Memory B cell (primary cell): Measurements from ENCODE around the gene CATSPER1.

Experiments
- ATAC-seq: fragments of 150-1000 bp; cut with Tn5 transposase; 2 replicates; pipeline ENCODE4 v1.10.0; 2021; ENCODE audit warnings: low read depth, mild to moderate bottlenecking, moderate library complexity
- DNase-seq, 2 donors: peaks; one replicate each; pipeline ENCODE4 v3.0.0; 2022; ENCODE audit warnings: low spot score in 2 of 2
- H3K27ac Mint-ChIP-seq: one replicate; pipeline ENCODE4 v1.8.0; 2022; ENCODE audit warnings: mild to moderate bottlenecking, moderate library complexity, mixed read lengths
- H3K27me3 Mint-ChIP-seq: one replicate; pipeline ENCODE4 v1.8.0; 2022; ENCODE audit warnings: mixed read lengths
- H3K36me3 Mint-ChIP-seq: one replicate; pipeline ENCODE4 v1.8.0; 2022; ENCODE audit warnings: mild to moderate bottlenecking, mixed read lengths
- H3K4me1 Mint-ChIP-seq: one replicate; pipeline ENCODE4 v1.8.0; 2022; ENCODE audit warnings: mixed read lengths
- H3K4me3 Mint-ChIP-seq: one replicate; pipeline ENCODE4 v1.8.0; 2022; ENCODE audit warnings: mild to moderate bottlenecking, moderate library complexity, mixed read lengths
- H3K9me3 Mint-ChIP-seq: one replicate; pipeline ENCODE4 v1.8.0; 2022; ENCODE audit warnings: mixed read lengths

The CATSPER1 gene

GRCh38 chr11:66063900-66064299 lies 37.6 kb upstream of the CATSPER1 start:
- Mint-ChIP-seq H3K4me3 (no peak overlapping the region), H3K27me3 (no peaks in the 10 kb centered on the region), H3K9me3 (no peaks in the 10 kb centered on the region), H3K27ac (peak overlapping the region; percentile 13), H3K36me3 (peaks cover 55% of the 10 kb centered on the region), H3K4me1 (peaks cover 31% of the 10 kb centered on the region)
- ATAC-seq, result no peak
- no peak for DNase-seq

- peaks cover 59% of the 10 kb centered on the region for H3K36me3 Mint-ChIP-seq
- H3K9me3 Mint-ChIP-seq, result no peaks in the 10 kb centered on the region
- no peak for ATAC-seq
- H3K4me3 Mint-ChIP-seq, result no peak overlapping the region
- peaks cover 20% of the 10 kb centered on the region for H3K4me1 Mint-ChIP-seq
- no peaks in the 10 kb centered on the region for H3K27me3 Mint-ChIP-seq
- DNase-seq, result no peak
- H3K27ac Mint-ChIP-seq, result no peak overlapping the region
Measured at GRCh38 chr11:66062408-66062807, 36.1 kb upstream of the CATSPER1 start.

- ATAC-seq (no peak), DNase-seq (no peak)
- H3K4me3 Mint-ChIP-seq, result no peak overlapping the region
- peaks cover 53% of the 10 kb centered on the region for H3K36me3 Mint-ChIP-seq
- H3K27me3 Mint-ChIP-seq, result no peaks in the 10 kb centered on the region
- H3K9me3 Mint-ChIP-seq, result no peaks in the 10 kb centered on the region
- H3K27ac Mint-ChIP-seq, result peak overlapping the region; percentile 58
- H3K4me1 Mint-ChIP-seq, result peaks cover 12% of the 10 kb centered on the region
Measured at GRCh38 chr11:66061268-66061667, 35.0 kb upstream of the CATSPER1 start.

GRCh38 chr11:66059966-66060680 lies 33.8 kb upstream of the CATSPER1 start:
- ATAC-seq (no peak), DNase-seq (no peak)
- H3K4me3 Mint-ChIP-seq, result no peak overlapping the region
- no peaks in the 10 kb centered on the region for H3K27me3 Mint-ChIP-seq
- peaks cover 12% of the 10 kb centered on the region for H3K4me1 Mint-ChIP-seq
- peak overlapping the region; percentile 29 for H3K27ac Mint-ChIP-seq
- H3K9me3 Mint-ChIP-seq, result no peaks in the 10 kb centered on the region
- H3K36me3 Mint-ChIP-seq, result peaks cover 51% of the 10 kb centered on the region

- ATAC-seq (no peak), DNase-seq (no peak)
- Mint-ChIP-seq H3K36me3 (peaks cover 39% of the 10 kb centered on the region), H3K4me1 (peaks cover 18% of the 10 kb centered on the region), H3K27me3 (no peaks in the 10 kb centered on the region), H3K4me3 (no peak overlapping the region), H3K27ac (no peak overlapping the region), H3K9me3 (no peaks in the 10 kb centered on the region)
Measured at GRCh38 chr11:66056501-66056900, 30.2 kb upstream of the CATSPER1 start.

GRCh38 chr11:66055021-66055420 lies 28.7 kb upstream of the CATSPER1 start:
- peaks cover 30% of the 10 kb centered on the region for H3K36me3 Mint-ChIP-seq
- H3K4me3 Mint-ChIP-seq, result no peak overlapping the region
- H3K4me1 Mint-ChIP-seq, result peaks cover 14% of the 10 kb centered on the region
- no peak overlapping the region for H3K27ac Mint-ChIP-seq
- ATAC-seq (no peak), DNase-seq (no peak)
- no peaks in the 10 kb centered on the region for H3K27me3 Mint-ChIP-seq
- H3K9me3 Mint-ChIP-seq, result no peaks in the 10 kb centered on the region

- Mint-ChIP-seq H3K36me3 (peaks cover 18% of the 10 kb centered on the region), H3K4me1 (peaks cover 19% of the 10 kb centered on the region), H3K27ac (peak overlapping the region; percentile 98), H3K27me3 (peaks cover 3% of the 10 kb centered on the region), H3K9me3 (no peaks in the 10 kb centered on the region), H3K4me3 (peak overlapping the region; percentile 99)
- DNase-seq (no peak), ATAC-seq (no peak)
Measured at GRCh38 chr11:66052664-66052982, 26.3 kb upstream of the CATSPER1 start.

GRCh38 chr11:66051766-66052663 lies 25.7 kb upstream of the CATSPER1 start, which contains the start of gene SF3B2:
Gene SF3B2, plus strand, starts transcription at chr11:66052364. Its CDS starts 21 bp downstream, at chr11:66052385.
- Mint-ChIP-seq H3K36me3 (peaks cover 15% of the 10 kb centered on the region), H3K27ac (peak within 1 kb of the TSS; percentile 98), H3K27me3 (peaks cover 3% of the 10 kb centered on the region), H3K9me3 (no peaks in the 10 kb centered on the region), H3K4me3 (peak within 1 kb of the TSS; percentile 99), H3K4me1 (peaks cover 19% of the 10 kb centered on the region)
- ATAC-seq (peak; percentile 91), DNase-seq (peak; percentile 83 to 87)

GRCh38 chr11:66051371-66051765 lies 25.1 kb upstream of the CATSPER1 start:
- Mint-ChIP-seq H3K4me3 (peak overlapping the region; percentile 99), H3K27me3 (peaks cover 3% of the 10 kb centered on the region), H3K9me3 (no peaks in the 10 kb centered on the region), H3K27ac (peak overlapping the region; percentile 90), H3K4me1 (peaks cover 19% of the 10 kb centered on the region), H3K36me3 (peaks cover 15% of the 10 kb centered on the region)
- DNase-seq (no peak), ATAC-seq (no peak)

- no peaks in the 10 kb centered on the region for H3K9me3 Mint-ChIP-seq
- H3K4me3 Mint-ChIP-seq, result peak overlapping the region; percentile 99
- peaks cover 13% of the 10 kb centered on the region for H3K36me3 Mint-ChIP-seq
- peaks cover 3% of the 10 kb centered on the region for H3K27me3 Mint-ChIP-seq
- ATAC-seq (no peak), DNase-seq (no peak)
- H3K27ac Mint-ChIP-seq, result peak overlapping the region; percentile 90
- H3K4me1 Mint-ChIP-seq, result peaks cover 19% of the 10 kb centered on the region
Measured at GRCh38 chr11:66050581-66051231, 24.4 kb upstream of the CATSPER1 start.

GRCh38 chr11:66048547-66049323 lies 22.5 kb upstream of the CATSPER1 start, which contains the start of gene GAL3ST3:
Gene GAL3ST3, minus strand, starts transcription at chr11:66049161. Its CDS starts 3,746 bp downstream, at chr11:66045415.
- Mint-ChIP-seq H3K36me3 (peaks cover 5% of the 10 kb centered on the region), H3K27ac (no peak within 1 kb of the TSS), H3K4me1 (peaks cover 24% of the 10 kb centered on the region), H3K27me3 (peaks cover 3% of the 10 kb centered on the region), H3K4me3 (no peak within 1 kb of the TSS), H3K9me3 (no peaks in the 10 kb centered on the region)
- DNase-seq (no peak), ATAC-seq (no peak)

GRCh38 chr11:66047541-66048365 lies 21.5 kb upstream of the CATSPER1 start:
- Mint-ChIP-seq H3K27ac (no peak overlapping the region), H3K27me3 (peaks cover 3% of the 10 kb centered on the region), H3K4me1 (peaks cover 19% of the 10 kb centered on the region), H3K4me3 (no peak overlapping the region), H3K36me3 (peaks cover 3% of the 10 kb centered on the region), H3K9me3 (no peaks in the 10 kb centered on the region)
- ATAC-seq (no peak), DNase-seq (no peak)

- Mint-ChIP-seq H3K27ac (no peak overlapping the region), H3K36me3 (no peaks in the 10 kb centered on the region)
- ATAC-seq, result no peak
Measured at GRCh38 chr11:66046901-66047300, 20.6 kb upstream of the CATSPER1 start.

More at GRCh38 chr11:66046901-66047300, 20.6 kb upstream of the CATSPER1 start:
- DNase-seq, result no peak
- Mint-ChIP-seq H3K4me3 (no peak overlapping the region), H3K4me1 (peaks cover 17% of the 10 kb centered on the region), H3K27me3 (peaks cover 3% of the 10 kb centered on the region), H3K9me3 (no peaks in the 10 kb centered on the region)
